HepG2 (cell line): ENCODE results near the gene RBM12. TPM values are rescaled to one million over a fixed set of nuclear protein-coding genes. Genes with fewer than 3 reads are reported as not detected.

Experiments used
- AGO1 ChIP-seq: fragments of 200-400 bp; formaldehyde crosslinking; IDR thresholded peaks from 2 replicates; pipeline ENCODE4 v1.6.1; 2017; ENCODE audit warnings: mild to moderate bottlenecking, low read depth, low read length, moderate library complexity; ENCODE audit not compliant: poor library complexity, severe bottlenecking
- ATF7-NPFF ChIP-seq: sonication (generic); formaldehyde crosslinking; IDR thresholded peaks from 2 replicates; pipeline ENCODE4 v1.8.1; 2023; ENCODE audit warnings: mild to moderate bottlenecking, low read depth, missing genetic modification reagents, moderate library complexity
- ATRX ChIP-seq: sonication (generic); formaldehyde crosslinking; IDR thresholded peaks from 2 replicates; pipeline ENCODE4 v1.4.0; 2020; ENCODE audit warnings: missing genetic modification reagents, borderline replicate concordance
- BCL6 ChIP-seq: IDR thresholded peaks from 2 replicates; pipeline ENCODE4 v1.6.1; 2016; ENCODE audit warnings: missing genetic modification reagents, missing compliant biosample characterization
- DNMT3B ChIP-seq: conservative IDR thresholded peaks from 2 replicates; pipeline ENCODE4 v1.6.1; 2016; ENCODE audit warnings: missing biosample characterization, control low read depth
- FOXA1 ChIP-seq, 2 experiments: fragments of 450-650 bp in 1 of 2; sonication (generic) in 1 of 2; formaldehyde crosslinking in 1 of 2; IDR thresholded peaks; 2 replicates each; pipeline versions ENCODE4 v1.4.0 to v1.6.1; 2016 to 2020; ENCODE audit warnings: missing genetic modification reagents in 1 of 2
- HMGA1 ChIP-seq: sonication (generic); formaldehyde crosslinking; conservative IDR thresholded peaks from 2 replicates; pipeline ENCODE4 v1.4.0; 2020; ENCODE audit warnings: missing genetic modification reagents
- JUN ChIP-seq: sonication (generic); formaldehyde crosslinking; IDR thresholded peaks from 2 replicates; pipeline ENCODE4 v1.4.0; 2020; ENCODE audit warnings: mild to moderate bottlenecking, missing genetic modification reagents
- KAT8 ChIP-seq: IDR thresholded peaks from 2 replicates; pipeline ENCODE4 v1.6.1; 2016; ENCODE audit warnings: missing genetic modification reagents, missing compliant biosample characterization
- KDM5B ChIP-seq: sonication (generic); formaldehyde crosslinking; IDR thresholded peaks from 2 replicates; pipeline ENCODE4 v1.4.0; 2020; ENCODE audit warnings: missing genetic modification reagents, mild to moderate bottlenecking, borderline replicate concordance
- KDM6A ChIP-seq: IDR thresholded peaks from 2 replicates; pipeline ENCODE4 v1.6.1; 2016; ENCODE audit warnings: low read depth
- KLF13 ChIP-seq: sonication (generic); formaldehyde crosslinking; IDR thresholded peaks from 2 replicates; pipeline ENCODE4 v1.4.0; 2020; ENCODE audit warnings: mild to moderate bottlenecking, missing genetic modification reagents
- PHF5A ChIP-seq: IDR thresholded peaks from one replicate; pipeline ENCODE4 v1.6.1; 2018; ENCODE audit warnings: low read depth, missing genetic modification reagents; ENCODE audit not compliant: unreplicated experiment
- POGZ ChIP-seq: sonication (generic); formaldehyde crosslinking; IDR thresholded peaks from 2 replicates; pipeline ENCODE4 v1.4.0; 2020; ENCODE audit warnings: mild to moderate bottlenecking, missing genetic modification reagents
- PPARG ChIP-seq: conservative IDR thresholded peaks from 2 replicates; pipeline ENCODE4 v1.6.1; 2016; ENCODE audit warnings: missing biosample characterization, missing genetic modification reagents
- SNAI1 ChIP-seq: sonication (generic); formaldehyde crosslinking; IDR thresholded peaks from 2 replicates; pipeline ENCODE4 v1.5.0; 2020; ENCODE audit warnings: mild to moderate bottlenecking, missing genetic modification reagents, borderline replicate concordance
- TERF1 ChIP-seq: sonication (generic); formaldehyde crosslinking; IDR thresholded peaks from 2 replicates; pipeline ENCODE4 v1.8.0; 2022; ENCODE audit warnings: mild to moderate bottlenecking, missing genetic modification reagents, moderate library complexity
- THAP11 ChIP-seq: IDR thresholded peaks from 2 replicates; pipeline ENCODE4 v1.6.1; 2016; ENCODE audit warnings: missing biosample characterization, missing genetic modification reagents
- WIZ ChIP-seq: sonication (generic); formaldehyde crosslinking; IDR thresholded peaks from 2 replicates; pipeline ENCODE4 v1.5.1; 2020; ENCODE audit warnings: mild to moderate bottlenecking, missing genetic modification reagents
- ZNF224 ChIP-seq: sonication (generic); formaldehyde crosslinking; IDR thresholded peaks from 2 replicates; pipeline ENCODE4 v1.5.0; 2020; ENCODE audit warnings: mild to moderate bottlenecking, missing genetic modification reagents
- ZNF292 ChIP-seq: sonication (generic); formaldehyde crosslinking; IDR thresholded peaks from 2 replicates; pipeline ENCODE4 v1.8.1; 2022; ENCODE audit warnings: mild to moderate bottlenecking, low read depth, missing genetic modification reagents, borderline replicate concordance
- ZNF343 ChIP-seq: sonication (generic); formaldehyde crosslinking; IDR thresholded peaks from 2 replicates; pipeline ENCODE4 v1.4.0; 2020; ENCODE audit warnings: mild to moderate bottlenecking, missing genetic modification reagents
- ZNF468 ChIP-seq: sonication (generic); formaldehyde crosslinking; IDR thresholded peaks from 2 replicates; pipeline ENCODE4 v1.8.0; 2022; ENCODE audit warnings: mild to moderate bottlenecking, moderate library complexity, missing genetic modification reagents
- ZNF564 ChIP-seq: sonication (generic); formaldehyde crosslinking; IDR thresholded peaks from 2 replicates; pipeline ENCODE4 v1.8.1; 2023; ENCODE audit warnings: mild to moderate bottlenecking, missing genetic modification reagents
- ZNF614 ChIP-seq: IDR thresholded peaks from 2 replicates; pipeline ENCODE4 v1.6.1; 2018; ENCODE audit warnings: missing biosample characterization, missing genetic modification reagents, inconsistent platforms, borderline replicate concordance
- ZNF652 ChIP-seq: IDR thresholded peaks from 2 replicates; pipeline ENCODE4 v1.6.1; 2016; ENCODE audit warnings: low read depth, borderline replicate concordance
- ZNF766 ChIP-seq: sonication (generic); formaldehyde crosslinking; IDR thresholded peaks from 2 replicates; pipeline ENCODE4 v1.5.0; 2020; ENCODE audit warnings: missing genetic modification reagents, borderline replicate concordance
- ZSCAN21 ChIP-seq: sonication (generic); formaldehyde crosslinking; IDR thresholded peaks from 2 replicates; pipeline ENCODE4 v1.8.0; 2022; ENCODE audit warnings: mild to moderate bottlenecking, missing genetic modification reagents, moderate library complexity, borderline replicate concordance
- ZSCAN9 ChIP-seq: IDR thresholded peaks from 2 replicates; pipeline ENCODE4 v1.6.1; 2016; ENCODE audit warnings: borderline replicate concordance
- polyA plus RNA-seq, 8 experiments: library from polyadenylated mRNA; depleted of rRNA in 3 of 8; stranded (reverse) in 7 of 8; unstranded in 1 of 8; fragments of >200 nt; fragmentation: Illumina TruSeq in 4 of 8; extraction: Trizol in 4 of 8; gene quantifications; 2 replicates each; pipeline versions ENCODE4 v1.2.1 to v1.2.3, GENCODE V29; 2011 to 2016; ENCODE audit warnings: low read depth in 4 of 8, missing spikeins in 1 of 8, mixed read lengths in 1 of 8; ENCODE audit not compliant: insufficient read depth in 1 of 8
- total RNA-seq, 5 experiments: library from RNA; depleted of rRNA; stranded (reverse); fragments of >200 nt; fragmentation: Illumina TruSeq; extraction: Trizol; gene quantifications; 2 replicates each; pipeline ENCODE4 v1.2.3, GENCODE V29; 2016; ENCODE audit warnings: low read depth in 1 of 5
- TF ChIP-seq, protein P1 (sequence below): sonication (generic); formaldehyde crosslinking; IDR thresholded peaks from 2 replicates; pipeline ENCODE4 v1.4.0; 2020; ENCODE audit warnings: mild to moderate bottlenecking, missing genetic modification reagents, borderline replicate concordance

RBM12 gene
- total and polyA plus RNA-seq, 2 of the 13 experiments (the other 11 are each of a cell fraction or from before 2014, with no cell fraction given): 97.9 to 104 TPM

DNA sequence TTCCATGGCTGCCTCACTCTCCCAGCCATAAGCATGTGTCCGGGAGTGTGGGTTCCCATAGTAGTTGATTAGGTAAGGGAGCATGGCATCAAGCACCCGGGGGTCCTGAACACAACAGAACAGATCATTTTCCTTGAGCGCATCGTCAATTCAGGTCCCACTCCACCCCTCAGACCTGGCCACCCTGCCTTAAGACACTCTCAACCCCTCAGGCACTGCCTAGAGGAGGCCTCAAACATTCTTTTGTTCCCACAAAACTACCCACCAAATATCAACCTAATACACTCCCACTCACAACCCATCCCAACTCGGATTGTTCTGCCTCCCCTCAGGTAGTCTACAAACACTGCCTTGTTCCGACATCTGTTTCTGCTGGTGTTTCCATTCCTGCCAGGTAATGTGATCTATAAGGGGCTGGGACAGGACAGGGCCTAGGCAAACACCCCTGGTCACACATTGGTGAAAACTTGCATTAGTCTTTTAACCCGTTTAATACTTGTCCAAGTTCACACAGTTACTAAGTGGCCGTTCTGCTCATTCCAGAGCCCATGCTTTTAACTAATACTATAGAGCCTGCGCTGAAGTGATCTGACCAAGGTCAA, 33.1 kb upstream of the RBM12 start (continued):
- TF ChIP-seq JUN (CRISPR knock-in tag) (no peak), POGZ (peak; percentile 52), SNAI1 (CRISPR knock-in tag) (peak; percentile 77; the same call in 1 of the 2 replicates), ZSCAN21 (CRISPR knock-in tag) (no peak), ZNF468 (CRISPR knock-in tag) (no peak), ZNF614 (CRISPR knock-in tag) (no peak), KAT8 (CRISPR knock-in tag) (no peak), ZNF343 (CRISPR knock-in tag) (no peak), KLF13 (no peak), KDM5B (peak; percentile 68), ATF7-NPFF (CRISPR knock-in tag) (no peak), ATRX (CRISPR knock-in tag) (no peak), WIZ (CRISPR knock-in tag) (no peak), ZSCAN9 (CRISPR knock-in tag) (no peak; the same call in 1 of the 2 replicates), HMGA1 (CRISPR knock-in tag) (no peak), ZNF292 (no peak), DNMT3B (CRISPR knock-in tag) (no peak; the same call in 1 of the 2 replicates), AGO1 (no peak), ZNF224 (no peak), FOXA1 (IDR thresholded peaks at IDR 0.05) (no peak), FOXA1 (CRISPR knock-in tag; IDR thresholded peaks at IDR 0.05) (0 out of 2 replicates have a peak, but pooled peaks have one; percentile 18), ZNF652 (peak; percentile 87), KDM6A (CRISPR knock-in tag) (no peak), ZNF564 (CRISPR knock-in tag) (no peak), PHF5A (CRISPR knock-in tag) (peak; percentile 27), TERF1 (CRISPR knock-in tag) (no peak), BCL6 (CRISPR knock-in tag) (no peak), PPARG (CRISPR knock-in tag) (no peak), ZNF766 (CRISPR knock-in tag) (no peak), THAP11 (CRISPR knock-in tag) (no peak)
- TF ChIP-seq, protein P1, sequence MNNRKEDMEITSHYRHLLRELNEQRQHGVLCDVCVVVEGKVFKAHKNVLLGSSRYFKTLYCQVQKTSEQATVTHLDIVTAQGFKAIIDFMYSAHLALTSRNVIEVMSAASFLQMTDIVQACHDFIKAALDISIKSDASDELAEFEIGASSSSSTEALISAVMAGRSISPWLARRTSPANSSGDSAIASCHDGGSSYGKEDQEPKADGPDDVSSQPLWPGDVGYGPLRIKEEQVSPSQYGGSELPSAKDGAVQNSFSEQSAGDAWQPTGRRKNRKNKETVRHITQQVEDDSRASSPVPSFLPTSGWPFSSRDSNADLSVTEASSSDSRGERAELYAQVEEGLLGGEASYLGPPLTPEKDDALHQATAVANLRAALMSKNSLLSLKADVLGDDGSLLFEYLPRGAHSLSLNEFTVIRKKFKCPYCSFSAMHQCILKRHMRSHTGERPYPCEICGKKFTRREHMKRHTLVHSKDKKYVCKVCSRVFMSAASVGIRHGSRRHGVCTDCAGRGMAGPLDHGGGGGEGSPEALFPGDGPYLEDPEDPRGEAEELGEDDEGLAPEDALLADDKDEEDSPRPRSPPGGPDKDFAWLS (CRISPR knock-in tag): no peak
